HUES48 (cell line): ENCODE measurements around the gene SDK2.

Experiments used
- H3K27ac ChIP-seq: one replicate; pipeline ENCODE4 v1.7.0; 2013; ENCODE audit warnings: low read depth, low read length, inconsistent platforms
- H3K27me3 ChIP-seq: 2 replicates; pipeline ENCODE4 v1.6.1; 2013; ENCODE audit warnings: mild to moderate bottlenecking, low read length; ENCODE audit not compliant: control insufficient read depth, insufficient read depth
- H3K36me3 ChIP-seq: 2 replicates; pipeline ENCODE4 v1.6.1; 2013; ENCODE audit warnings: low read length; ENCODE audit not compliant: control insufficient read depth, insufficient read depth
- H3K4me1 ChIP-seq: 2 replicates; pipeline ENCODE4 v1.6.1; 2013; ENCODE audit warnings: mild to moderate bottlenecking, low read length; ENCODE audit not compliant: control insufficient read depth, insufficient read depth
- H3K4me3 ChIP-seq: 2 replicates; pipeline ENCODE4 v1.5.1; 2013; ENCODE audit warnings: mild to moderate bottlenecking, low read depth, low read length
- H3K9ac ChIP-seq: 2 replicates; pipeline ENCODE4 v1.6.1; 2013; ENCODE audit warnings: mild to moderate bottlenecking, low read depth, low read length, moderate library complexity
- H3K9me3 ChIP-seq: 2 replicates; pipeline ENCODE4 v1.6.1; 2013; ENCODE audit warnings: low read length; ENCODE audit not compliant: control insufficient read depth, insufficient read depth

The SDK2 gene

GRCh38 chr17:73388578-73388905 lies 255.7 kb downstream of the SDK2 start:
- no peaks in the 10 kb centered on the region for H3K9me3 ChIP-seq
- no peaks in the 10 kb centered on the region for H3K36me3 ChIP-seq
- no peaks in the 10 kb centered on the region for H3K27me3 ChIP-seq
- no peak overlapping the region for H3K27ac ChIP-seq
- no peak overlapping the region for H3K4me3 ChIP-seq
- H3K9ac ChIP-seq, result no peak overlapping the region
- H3K4me1 ChIP-seq, result no peaks in the 10 kb centered on the region

GRCh38 chr17:73387746-73388577 lies 256.3 kb downstream of the SDK2 start:
- H3K27me3 ChIP-seq, result no peaks in the 10 kb centered on the region
- no peak overlapping the region for H3K4me3 ChIP-seq
- H3K36me3 ChIP-seq, result no peaks in the 10 kb centered on the region
- H3K27ac ChIP-seq, result no peak overlapping the region
- H3K9me3 ChIP-seq, result no peaks in the 10 kb centered on the region
- H3K9ac ChIP-seq, result no peak overlapping the region
- H3K4me1 ChIP-seq, result no peaks in the 10 kb centered on the region

- no peaks in the 10 kb centered on the region for H3K27me3 ChIP-seq
- H3K36me3 ChIP-seq, result no peaks in the 10 kb centered on the region
- H3K9me3 ChIP-seq, result no peaks in the 10 kb centered on the region
- no peak overlapping the region for H3K9ac ChIP-seq
- H3K4me1 ChIP-seq, result no peaks in the 10 kb centered on the region
- H3K4me3 ChIP-seq, result no peak overlapping the region
- no peak overlapping the region for H3K27ac ChIP-seq
Measured at GRCh38 chr17:73386561-73386960, 257.7 kb downstream of the SDK2 start.

- no peaks in the 10 kb centered on the region for H3K36me3 ChIP-seq
- H3K9ac ChIP-seq, result no peak overlapping the region
- no peaks in the 10 kb centered on the region for H3K27me3 ChIP-seq
- H3K27ac ChIP-seq, result no peak overlapping the region
- H3K4me3 ChIP-seq, result no peak overlapping the region
- no peaks in the 10 kb centered on the region for H3K4me1 ChIP-seq
- no peaks in the 10 kb centered on the region for H3K9me3 ChIP-seq
Measured at GRCh38 chr17:73384926-73385325, 259.3 kb downstream of the SDK2 start.

GRCh38 chr17:73380439-73381106 lies 263.7 kb downstream of the SDK2 start:
- H3K9ac ChIP-seq, result no peak overlapping the region
- H3K4me3 ChIP-seq, result no peak overlapping the region
- H3K36me3 ChIP-seq, result no peaks in the 10 kb centered on the region
- H3K27me3 ChIP-seq, result no peaks in the 10 kb centered on the region
- no peaks in the 10 kb centered on the region for H3K9me3 ChIP-seq
- no peaks in the 10 kb centered on the region for H3K4me1 ChIP-seq
- no peak overlapping the region for H3K27ac ChIP-seq

- no peaks in the 10 kb centered on the region for H3K27me3 ChIP-seq
- no peak overlapping the region for H3K27ac ChIP-seq
- H3K4me1 ChIP-seq, result no peaks in the 10 kb centered on the region
- no peaks in the 10 kb centered on the region for H3K36me3 ChIP-seq
- H3K9ac ChIP-seq, result no peak overlapping the region
- H3K4me3 ChIP-seq, result no peak overlapping the region
- no peaks in the 10 kb centered on the region for H3K9me3 ChIP-seq
Measured at GRCh38 chr17:73379826-73380225, 264.4 kb downstream of the SDK2 start.

GRCh38 chr17:73378974-73379470 lies 265.2 kb downstream of the SDK2 start:
- Histone ChIP-seq H3K4me3 (no peak overlapping the region), H3K4me1 (no peaks in the 10 kb centered on the region)

GRCh38 chr17:73376636-73377035 lies 267.6 kb downstream of the SDK2 start:
- no peaks in the 10 kb centered on the region for H3K4me1 ChIP-seq
- H3K4me3 ChIP-seq, result no peak overlapping the region
- no peaks in the 10 kb centered on the region for H3K27me3 ChIP-seq
- no peaks in the 10 kb centered on the region for H3K9me3 ChIP-seq
- H3K9ac ChIP-seq, result no peak overlapping the region
- H3K36me3 ChIP-seq, result no peaks in the 10 kb centered on the region
- H3K27ac ChIP-seq, result no peak overlapping the region

More at GRCh38 chr17:73378974-73379470, 265.2 kb downstream of the SDK2 start:
- H3K27me3 ChIP-seq, result no peaks in the 10 kb centered on the region
- no peaks in the 10 kb centered on the region for H3K9me3 ChIP-seq
- no peak overlapping the region for H3K27ac ChIP-seq
- H3K36me3 ChIP-seq, result no peaks in the 10 kb centered on the region
- H3K9ac ChIP-seq, result no peak overlapping the region

GRCh38 chr17:73376152-73376551 lies 268.1 kb downstream of the SDK2 start:
- H3K27ac ChIP-seq, result no peak overlapping the region
- no peak overlapping the region for H3K9ac ChIP-seq
- no peaks in the 10 kb centered on the region for H3K36me3 ChIP-seq
- no peaks in the 10 kb centered on the region for H3K27me3 ChIP-seq
- no peaks in the 10 kb centered on the region for H3K4me1 ChIP-seq
- H3K4me3 ChIP-seq, result no peak overlapping the region
- no peaks in the 10 kb centered on the region for H3K9me3 ChIP-seq

GRCh38 chr17:73371836-73372235 lies 272.4 kb downstream of the SDK2 start:
- Histone ChIP-seq H3K4me1 (peaks cover 3% of the 10 kb centered on the region; the same call in 1 of the 2 replicates), H3K27ac (no peak overlapping the region), H3K9me3 (no peaks in the 10 kb centered on the region), H3K4me3 (no peak overlapping the region), H3K27me3 (no peaks in the 10 kb centered on the region), H3K9ac (no peak overlapping the region), H3K36me3 (no peaks in the 10 kb centered on the region)

- no peak overlapping the region for H3K9ac ChIP-seq
Measured at GRCh38 chr17:73371285-73371684, 273.0 kb downstream of the SDK2 start.

More at GRCh38 chr17:73371285-73371684, 273.0 kb downstream of the SDK2 start:
- no peaks in the 10 kb centered on the region for H3K27me3 ChIP-seq
- no peak overlapping the region for H3K4me3 ChIP-seq
- H3K4me1 ChIP-seq, result peaks cover 3% of the 10 kb centered on the region; the same call in 1 of the 2 replicates
- no peaks in the 10 kb centered on the region for H3K9me3 ChIP-seq
- H3K36me3 ChIP-seq, result no peaks in the 10 kb centered on the region
- H3K27ac ChIP-seq, result no peak overlapping the region
